Activated naive CD8-positive, alpha-beta T cell treated with anti-CD3 and anti-CD28 coated beads, Interleukin-2, amount 10 ng/mL, durations not matched to agents 7 days and 5 days (primary cell): ENCODE measurements around the gene TSBP1. TPM values are rescaled to one million over a fixed set of nuclear protein-coding genes. Genes with fewer than 3 reads are reported as not detected.

Experiments used
- ATAC-seq: fragments of 150-1000 bp; cut with Tn5 transposase; one replicate; pipeline ENCODE4 v1.10.0; 2021; ENCODE audit warnings: low read depth, moderate library complexity
- POLR2A ChIA-PET: fragments of 350-600 bp; sonication (Branson Sonifier 250); formaldehyde crosslinking; loops from one replicate; lab custom pipeline; 2021; ENCODE audit warnings: antibody characterized with exemption; lab: Charles Lee
- DNase-seq: peaks from one replicate; pipeline ENCODE4 v3.0.0; 2021
- H3K27ac Mint-ChIP-seq: one replicate; pipeline ENCODE4 v1.8.0; 2022; ENCODE audit warnings: mild to moderate bottlenecking, mixed read lengths
- H3K27me3 Mint-ChIP-seq: one replicate; pipeline ENCODE4 v1.8.0; 2022; ENCODE audit warnings: mild to moderate bottlenecking, moderate library complexity, mixed read lengths
- H3K36me3 Mint-ChIP-seq: one replicate; pipeline ENCODE4 v1.8.0; 2021; ENCODE audit warnings: mild to moderate bottlenecking, mixed read lengths
- H3K4me1 Mint-ChIP-seq: one replicate; pipeline ENCODE4 v1.8.0; 2021; ENCODE audit warnings: mixed read lengths
- H3K4me3 Mint-ChIP-seq: one replicate; pipeline ENCODE4 v1.8.0; 2022; ENCODE audit warnings: mild to moderate bottlenecking, moderate library complexity, mixed read lengths
- H3K9me3 Mint-ChIP-seq: one replicate; pipeline ENCODE4 v1.8.0; 2021; ENCODE audit warnings: mixed read lengths
- total RNA-seq, 2 experiments: library from RNA; stranded (reverse); gene quantifications; one replicate each; pipeline ENCODE4 v1.2.3, GENCODE V29; 2021

The TSBP1 gene
- total RNA-seq, 2 experiments from 2014 or later, result not detected

- H3K27me3 Mint-ChIP-seq, result peaks cover 8% of the 10 kb centered on the region
- POLR2A ChIA-PET, result no interaction called here
- peak; percentile 59 for ATAC-seq
- DNase-seq, result peak; percentile 75
- H3K36me3 Mint-ChIP-seq, result no peaks in the 10 kb centered on the region
- H3K4me1 Mint-ChIP-seq, result peaks cover 19% of the 10 kb centered on the region
- H3K4me3 Mint-ChIP-seq, result peak overlapping the region; percentile 77
- peaks cover 3% of the 10 kb centered on the region for H3K9me3 Mint-ChIP-seq
- H3K27ac Mint-ChIP-seq, result peak overlapping the region; percentile 40
Measured at GRCh38 chr6:32244946-32245398, 126.7 kb downstream of the TSBP1 start.

GRCh38 chr6:32244270-32244669 lies 127.4 kb downstream of the TSBP1 start:
- peaks cover 19% of the 10 kb centered on the region for H3K4me1 Mint-ChIP-seq
- DNase-seq (no peak), ATAC-seq (no peak)
- no peak overlapping the region for H3K27ac Mint-ChIP-seq
- H3K27me3 Mint-ChIP-seq, result peaks cover 8% of the 10 kb centered on the region
- POLR2A ChIA-PET, result no interaction called here
- H3K36me3 Mint-ChIP-seq, result no peaks in the 10 kb centered on the region
- peaks cover 3% of the 10 kb centered on the region for H3K9me3 Mint-ChIP-seq
- H3K4me3 Mint-ChIP-seq, result no peak overlapping the region

Other genes with a start within 250 kb of the TSBP1 start
- gene ATF6B, start 243.7 kb downstream of the TSBP1 start, total RNA-seq, result 100 to 1,000 TPM; 136 to 147 TPM
- 1 to 10 TPM; 5.5 to 6.3 TPM for gene FKBPL, start 241.6 kb downstream of the TSBP1 start, total RNA-seq
- gene PRRT1, start 220.0 kb downstream of the TSBP1 start, total RNA-seq, result 1 to 10 TPM; 1.1 to 1.2 TPM
- 10 to 100 TPM; 19.2 to 23.7 TPM for gene PPT2, start 217.8 kb downstream of the TSBP1 start, total RNA-seq
- 10 to 100 TPM; 19.6 to 22.6 TPM for gene EGFL8, start 207.3 kb downstream of the TSBP1 start, total RNA-seq
- 10 to 100 TPM; 38.1 to 40.8 TPM for gene AGPAT1, start 195.8 kb downstream of the TSBP1 start, total RNA-seq
- 10 to 100 TPM; 44.5 to 49.5 TPM for gene RNF5, start 193.5 kb downstream of the TSBP1 start, total RNA-seq
- 10 to 100 TPM; 47.4 to 52.3 TPM for gene AGER, start 187.7 kb downstream of the TSBP1 start, total RNA-seq
- 100 to 1,000 TPM; 107 to 112 TPM for gene PBX2, start 181.7 kb downstream of the TSBP1 start, total RNA-seq
- gene GPSM3, start 179.3 kb downstream of the TSBP1 start, total RNA-seq, result 100 to 1,000 TPM; 251 to 260 TPM
- gene NOTCH4, start 147.8 kb downstream of the TSBP1 start, total RNA-seq, result under 1 TPM; 0.67 to 0.79 TPM
- gene BTNL2, start 35.3 kb upstream of the TSBP1 start, total RNA-seq, result not detected
- 10 to 100 TPM; 25.8 to 26.1 TPM for gene HLA-DRA, start 68.0 kb upstream of the TSBP1 start, total RNA-seq
- gene HLA-DRB5, start 158.4 kb upstream of the TSBP1 start, total RNA-seq, result under 1 TPM in 1 of 2 experiments, not detected in 1; 0.26 TPM
- 10 to 100 TPM; 11.8 to 12.1 TPM for gene HLA-DRB1, start 217.9 kb upstream of the TSBP1 start, total RNA-seq